NCI-H774 (cell line): ENCODE data around the gene CREB3L1.
A peak's percentile ranks its signal among the peaks of the same experiment; 100 is the strongest.
"Not testable (repeated sequence)": the region's sequence is repeated elsewhere in the genome, so short reads cannot be mapped to it uniquely, and the experiment has no call there.

Experiments
- DNase-seq: peaks from one replicate; lab custom pipeline; 2025; lab: John Stamatoyannopoulos, UW

CREB3L1 gene

DNA sequence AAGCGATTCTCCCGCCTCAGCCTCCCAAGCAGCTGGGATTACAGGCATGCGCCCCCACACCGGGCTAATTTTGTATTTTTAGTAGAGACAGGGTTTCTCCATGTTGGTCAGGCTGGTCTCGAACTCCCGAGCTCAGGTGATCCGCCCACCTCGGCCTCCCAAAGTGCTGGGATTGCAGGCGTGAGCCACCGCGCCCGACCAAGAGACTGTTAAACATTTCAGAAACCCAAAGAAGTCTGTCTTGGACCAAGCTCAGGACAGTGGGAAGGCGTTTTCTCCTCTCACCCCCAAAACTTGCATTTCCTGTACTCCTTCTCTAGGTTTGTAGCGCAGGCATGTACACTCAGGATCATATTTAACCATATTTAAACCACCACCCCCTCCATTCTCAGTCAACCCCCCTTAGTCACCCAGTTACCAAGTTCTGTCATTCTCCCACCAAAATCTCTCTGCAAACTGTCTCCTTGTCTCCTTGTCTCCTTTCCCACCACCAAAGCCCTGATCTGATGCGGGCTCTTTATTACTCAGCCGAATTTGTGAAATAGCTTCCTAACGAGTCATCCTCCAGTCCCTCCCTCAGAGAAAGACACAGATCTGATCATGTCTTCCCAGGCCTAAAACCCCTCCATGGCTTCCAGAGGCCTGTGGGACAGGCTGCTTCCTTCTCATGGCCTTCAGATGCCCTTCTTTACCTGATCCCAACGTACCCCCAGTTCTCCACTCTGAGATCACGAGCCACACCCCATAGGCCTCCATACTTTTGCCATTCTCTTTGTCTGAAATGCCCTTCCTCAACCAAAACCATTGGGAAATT is 29.0 kb upstream of the CREB3L1 start:
- DNase-seq, result no peak

DNA sequence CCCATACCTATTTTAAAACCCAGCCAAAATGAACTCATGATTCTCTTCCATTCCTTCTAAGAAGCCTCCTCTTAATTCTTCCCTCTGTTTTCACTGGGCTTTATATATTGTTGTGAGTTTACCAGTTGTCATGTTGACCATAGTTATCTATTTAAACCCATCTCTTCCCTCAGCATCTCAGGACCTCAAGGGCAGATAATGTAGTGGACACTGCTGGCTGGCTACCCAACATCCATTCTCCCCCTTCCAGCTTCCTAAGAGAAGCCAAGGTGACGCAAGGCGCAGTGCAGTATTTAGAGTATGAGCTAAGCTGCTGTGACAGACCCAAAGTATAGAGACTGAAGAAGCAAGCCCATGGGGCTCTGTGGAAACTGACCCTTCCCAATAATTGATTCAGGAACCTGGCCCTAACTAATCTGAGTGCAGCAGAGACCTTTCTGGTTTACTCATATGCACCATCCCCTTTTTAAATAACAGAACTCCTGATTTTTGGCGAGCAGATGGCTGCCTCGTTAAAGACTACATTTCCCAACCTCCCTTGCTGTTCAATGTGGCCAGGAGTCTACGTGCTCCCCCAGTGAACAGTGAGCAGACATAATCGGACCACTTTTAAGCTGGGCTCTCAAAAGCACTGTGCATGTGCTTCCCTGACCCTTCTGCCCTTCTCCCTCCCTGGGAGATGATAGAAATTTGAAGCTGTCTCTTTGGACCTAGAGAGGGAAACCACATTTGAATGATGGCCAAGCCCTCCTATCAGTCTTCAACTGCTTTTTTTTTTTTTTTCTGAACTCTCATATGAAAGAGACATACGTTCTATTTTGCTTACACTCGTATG is 28.1 kb upstream of the CREB3L1 start:
- DNase-seq, result no peak

DNA sequence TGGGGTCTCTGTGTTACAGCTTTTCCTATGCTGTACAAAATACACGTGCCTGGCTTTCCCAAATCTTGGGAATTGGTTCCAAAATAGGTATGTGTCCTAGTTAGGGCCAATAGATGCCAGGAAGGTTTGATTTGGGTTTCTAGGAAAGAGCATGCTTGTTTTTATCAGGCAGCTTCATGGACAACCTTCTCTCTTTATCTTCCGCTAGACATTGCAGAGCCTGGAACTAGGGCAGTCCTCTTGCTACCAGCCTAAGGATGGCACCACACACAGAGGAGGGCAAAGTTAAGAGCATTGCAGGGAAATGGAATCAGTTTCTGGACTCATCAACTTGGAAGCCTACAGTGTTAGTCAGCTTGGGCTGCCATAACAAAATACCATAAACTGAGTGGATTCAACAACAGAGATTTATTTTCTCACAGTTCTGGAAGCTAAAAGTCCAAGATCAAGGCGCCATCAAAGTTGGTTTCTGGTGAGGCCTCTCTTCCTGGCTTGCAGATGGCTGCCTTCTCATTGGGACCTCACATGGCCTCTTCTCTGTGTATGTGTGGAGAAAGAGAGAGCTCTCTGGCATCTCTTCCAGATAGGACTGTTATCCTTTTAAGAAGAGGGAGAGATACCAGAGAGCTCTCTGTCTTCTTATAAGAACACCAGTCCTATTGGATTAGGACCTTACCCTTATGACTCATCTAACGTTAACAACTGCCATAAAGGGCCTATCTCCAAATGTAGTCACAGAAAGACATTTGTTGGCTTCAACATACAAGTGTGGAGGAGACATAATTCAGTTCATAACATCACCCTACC is 27.3 kb upstream of the CREB3L1 start:
- no peak for DNase-seq

DNA sequence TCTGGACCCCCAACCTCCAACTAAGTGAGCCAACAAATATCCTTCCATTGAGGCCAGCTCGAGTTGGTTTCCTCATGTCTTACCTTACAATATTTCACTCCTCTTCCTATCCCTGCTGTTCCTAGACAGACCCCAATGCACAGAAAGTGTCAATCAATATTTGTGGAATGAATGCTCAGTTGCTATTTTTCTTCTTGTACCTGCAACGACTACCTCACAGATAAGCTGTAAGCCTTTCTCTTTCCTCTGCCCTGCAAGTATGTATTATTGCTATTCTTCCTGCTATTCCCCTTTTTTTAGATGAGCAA is 26.8 kb upstream of the CREB3L1 start:
- DNase-seq, result no peak

DNA sequence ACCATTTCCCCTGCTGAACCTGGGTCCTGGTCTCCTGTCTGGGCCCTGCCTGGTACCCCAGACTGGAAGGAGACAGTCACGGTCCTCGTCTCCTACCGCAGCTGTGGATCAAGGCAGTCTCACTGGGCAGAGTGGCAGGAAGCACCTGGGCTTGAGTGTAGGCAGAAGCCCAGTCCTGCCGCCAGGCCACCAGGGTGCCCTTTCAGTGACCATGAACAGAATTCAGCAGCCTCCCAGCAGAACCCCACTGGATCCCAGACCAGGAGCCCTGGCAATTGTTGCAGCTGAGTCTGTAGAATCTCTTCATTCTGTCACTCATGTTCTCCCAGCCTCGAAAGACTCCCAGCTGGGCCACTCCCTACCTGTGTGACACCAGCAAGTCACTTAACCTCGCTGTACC is 25.5 kb upstream of the CREB3L1 start:
- DNase-seq, result no peak

DNA sequence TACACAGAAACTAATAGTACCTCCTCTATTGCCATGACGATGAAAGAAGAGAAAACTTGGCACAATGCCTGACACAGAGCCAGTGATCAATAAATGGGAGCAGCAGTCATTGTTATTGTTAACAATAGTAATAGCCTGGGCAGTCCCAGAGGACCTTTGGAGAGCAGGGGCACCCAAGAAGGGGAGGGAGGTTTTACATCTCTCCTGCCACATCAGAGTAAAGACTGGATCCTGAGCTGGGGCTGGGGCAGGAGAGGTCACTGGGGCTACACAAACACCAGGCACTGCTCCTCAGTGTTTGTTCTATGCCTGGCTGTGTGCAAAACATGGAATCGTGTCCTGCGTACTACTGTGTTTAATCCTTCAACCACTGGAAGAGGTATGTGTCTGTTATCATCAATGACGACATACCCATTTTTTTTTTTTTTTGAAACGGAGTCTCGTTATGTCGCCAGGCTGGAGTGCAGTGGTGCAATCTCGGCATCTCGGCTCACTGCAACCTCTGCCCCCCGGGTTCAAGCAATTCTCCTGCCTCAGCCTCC is 25.0 kb upstream of the CREB3L1 start:
- peak; percentile 24 for DNase-seq

DNA sequence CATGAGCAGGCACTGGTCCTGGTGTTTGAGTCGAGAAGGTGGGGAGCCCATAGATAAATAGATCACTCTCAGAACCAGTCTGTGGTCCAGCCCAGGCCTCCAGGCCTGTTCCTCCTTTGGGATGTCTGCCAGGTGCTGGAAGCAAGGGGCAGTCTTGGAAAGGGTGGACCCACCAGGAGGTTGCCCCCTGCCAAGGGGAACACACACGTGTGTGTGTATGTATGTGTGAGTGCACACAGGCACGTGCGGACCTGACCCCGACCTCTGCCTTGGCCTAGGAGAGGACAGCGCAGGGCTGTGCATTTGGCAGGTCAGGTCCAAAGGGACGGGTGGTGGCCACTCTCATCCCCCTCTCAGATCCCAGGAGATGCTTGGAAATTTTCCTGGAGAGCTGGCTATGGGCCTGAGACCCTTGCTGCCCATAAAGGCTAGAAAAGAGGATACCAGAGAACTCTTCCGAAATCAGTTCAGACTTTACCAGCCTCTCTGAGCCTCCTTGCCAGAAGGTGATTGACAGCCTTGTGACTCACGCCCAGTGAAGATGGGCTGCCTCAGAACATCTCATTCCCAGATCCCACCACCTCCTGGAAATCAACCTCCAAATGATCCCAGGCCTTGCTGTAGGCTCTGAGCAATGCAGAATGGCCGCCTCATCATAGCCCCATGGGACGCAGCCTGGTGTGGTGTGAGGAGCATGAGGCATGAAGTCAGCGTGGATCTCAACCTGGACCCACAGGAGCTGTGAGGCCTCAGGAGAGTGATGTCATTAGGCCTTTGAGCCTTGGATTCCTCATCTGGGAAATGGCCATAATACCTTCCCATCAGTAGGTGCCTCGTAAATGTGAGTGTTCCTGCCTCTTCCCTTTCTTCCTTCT is 24.0 kb upstream of the CREB3L1 start:
- DNase-seq, result no peak

DNA sequence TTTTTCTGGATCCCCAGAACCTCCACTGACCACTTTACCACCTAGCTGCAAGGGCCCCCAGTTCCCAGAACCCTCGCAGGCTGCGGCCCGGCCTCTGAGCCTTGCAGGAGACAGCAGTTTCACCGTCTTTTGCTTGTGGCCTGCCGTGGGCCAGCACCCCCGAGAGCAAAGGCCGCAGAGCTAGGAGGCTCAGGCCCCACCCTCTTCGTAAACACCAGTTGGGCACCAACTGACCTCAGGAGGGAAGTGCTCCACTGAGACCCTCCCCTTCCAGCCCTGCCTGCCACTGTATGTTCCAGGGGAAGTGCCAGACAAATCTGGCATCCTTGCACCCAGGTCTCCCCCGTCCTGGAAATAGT is 23.4 kb upstream of the CREB3L1 start:
- no peak for DNase-seq

DNA sequence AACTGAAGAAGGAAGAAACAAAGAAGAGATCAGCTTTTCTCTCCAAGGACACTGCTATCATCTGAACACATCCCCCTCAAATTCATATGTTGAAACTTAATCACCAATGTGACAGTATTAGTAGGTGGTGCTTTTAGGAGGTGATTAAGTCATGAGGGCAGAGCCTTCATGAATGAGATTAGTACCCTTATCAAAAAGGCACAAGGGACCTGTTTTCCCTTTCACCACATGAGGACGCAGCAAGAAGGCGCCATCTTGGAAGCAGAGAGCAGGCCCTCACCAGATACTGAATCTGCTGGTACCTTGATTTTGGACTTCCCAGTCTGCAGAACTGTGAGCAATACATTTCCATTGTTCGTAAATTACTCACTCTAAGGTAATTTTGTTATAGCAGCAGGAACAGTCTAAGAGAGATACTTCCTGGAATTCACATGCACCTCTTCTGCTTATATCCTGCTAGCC is 20.9 kb upstream of the CREB3L1 start:
- DNase-seq, result no peak

DNA sequence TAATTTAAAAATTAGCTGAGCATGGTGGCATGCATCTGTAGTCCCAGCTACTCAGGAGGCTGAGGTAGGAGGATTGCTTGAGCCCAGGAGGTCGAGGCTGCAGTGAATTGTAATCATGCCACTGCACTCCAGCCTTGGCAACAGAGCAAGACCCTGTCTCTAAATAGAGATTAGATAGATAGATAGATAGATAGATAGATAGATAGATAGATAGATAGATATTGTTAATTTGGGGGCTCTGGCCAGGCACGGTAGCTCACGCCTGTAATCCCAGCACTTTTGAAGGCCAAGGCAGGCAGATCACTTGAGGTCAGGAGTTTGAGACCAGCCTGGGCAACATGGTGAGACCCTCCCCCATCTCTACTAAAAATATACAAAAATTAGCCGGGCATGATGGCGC is 18.1 kb upstream of the CREB3L1 start:
- not testable (repeated sequence) for DNase-seq

DNA sequence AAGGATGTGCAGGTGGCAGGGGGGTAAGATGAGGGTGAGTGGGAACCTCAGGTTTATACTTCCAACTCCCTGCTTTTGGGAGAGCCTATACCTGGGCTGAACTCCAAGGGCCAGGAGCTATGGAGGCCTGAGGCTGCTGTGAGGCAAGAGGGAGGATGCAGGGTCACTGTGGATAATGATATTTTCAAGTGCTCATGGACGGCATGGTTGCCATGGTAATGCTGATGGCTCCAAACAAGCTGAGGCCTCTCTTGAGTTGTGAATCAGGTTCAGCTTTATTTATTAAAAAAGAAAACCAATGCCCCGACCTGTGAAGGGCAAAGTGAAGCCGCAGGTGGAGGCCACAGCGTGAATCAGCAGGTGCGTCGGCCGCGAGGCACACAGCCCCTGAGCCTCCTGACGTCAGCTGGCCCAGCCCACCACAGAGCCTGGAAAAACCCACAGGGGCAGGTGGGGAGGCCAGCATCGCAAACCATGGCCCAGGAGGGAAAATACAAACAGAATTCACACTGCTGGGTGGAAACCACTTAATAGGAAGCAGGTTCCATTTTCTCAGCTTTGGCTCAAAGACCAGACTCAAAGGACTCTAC is 17.4 kb upstream of the CREB3L1 start:
- peak; percentile 65 for DNase-seq

DNA sequence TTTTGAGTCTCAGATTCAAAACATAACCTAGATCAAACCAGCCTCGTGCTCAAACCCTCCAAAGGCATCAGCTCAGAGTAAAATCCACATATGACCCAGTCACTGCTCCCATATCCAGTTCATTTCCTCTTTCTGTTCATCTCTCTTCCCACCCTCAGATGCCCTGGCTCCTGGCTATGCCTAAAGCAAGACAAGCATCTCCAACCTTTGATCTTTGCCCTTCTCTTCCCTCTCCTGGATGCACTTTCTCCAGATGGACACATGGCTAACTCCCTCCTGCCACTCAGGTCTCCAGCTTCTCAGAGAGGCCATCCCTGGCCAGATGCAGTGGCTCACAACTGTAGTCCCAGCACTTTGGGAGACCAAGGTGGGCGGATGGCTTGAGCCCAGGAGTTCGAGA is 14.3 kb upstream of the CREB3L1 start:
- no peak for DNase-seq

DNA sequence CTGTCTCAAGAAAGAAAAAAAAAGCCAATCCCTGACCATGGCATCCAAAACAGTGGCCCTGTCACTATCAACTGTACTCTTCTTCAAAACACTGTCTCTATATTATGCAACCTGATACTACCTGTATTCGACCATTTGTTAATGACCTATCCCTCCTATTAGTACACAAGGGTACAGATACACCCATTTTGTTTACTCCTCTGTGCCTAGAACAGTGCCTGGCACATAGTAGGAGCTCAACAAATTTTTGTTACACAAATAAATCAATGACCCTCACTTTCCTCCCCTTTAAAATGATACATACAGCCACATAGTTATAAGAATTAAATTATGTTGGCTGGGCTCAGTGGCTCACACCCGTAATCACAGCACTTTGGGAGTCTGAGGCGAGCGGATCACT is 13.4 kb upstream of the CREB3L1 start:
- no peak for DNase-seq

DNA sequence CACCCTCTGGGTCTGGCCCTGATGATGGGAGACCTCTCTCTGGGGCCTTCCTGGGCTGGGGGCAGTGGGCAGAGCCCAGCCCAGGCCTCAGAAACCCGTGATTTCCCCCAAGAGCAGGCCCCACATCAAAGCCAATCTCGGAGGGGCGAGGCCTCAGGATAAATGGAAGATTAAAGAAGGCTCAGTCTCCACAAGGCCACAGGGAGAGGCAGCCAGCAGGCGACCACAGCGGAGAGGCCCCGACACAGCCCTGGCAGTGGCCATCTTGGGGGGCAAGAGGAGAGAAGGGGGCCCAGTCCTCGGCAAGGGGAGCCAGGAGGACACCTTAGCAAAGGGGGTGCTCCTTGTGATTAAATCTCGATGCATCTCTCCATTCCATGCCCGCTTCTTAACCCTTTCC is 12.5 kb upstream of the CREB3L1 start:
- DNase-seq, result no peak

DNA sequence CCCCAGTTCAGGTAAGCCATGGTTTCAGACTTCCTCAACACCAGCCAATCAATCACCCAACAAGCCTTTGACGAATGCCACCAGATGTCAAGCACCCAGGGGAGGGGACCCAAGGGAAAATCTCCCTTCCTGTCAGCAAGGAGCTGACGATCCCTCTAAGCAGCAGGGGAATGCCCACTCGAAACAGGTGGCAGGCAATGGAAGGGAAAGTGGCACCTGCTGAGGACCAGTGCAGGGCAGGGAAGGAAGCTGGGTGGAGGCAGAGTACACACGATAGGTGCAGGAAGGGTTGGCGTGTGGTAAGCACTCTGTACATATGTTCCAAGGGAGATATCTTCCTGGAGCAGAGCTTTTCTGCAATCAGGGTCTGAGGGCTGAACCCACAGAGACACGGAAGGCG is 11.7 kb upstream of the CREB3L1 start:
- no peak for DNase-seq

DNA sequence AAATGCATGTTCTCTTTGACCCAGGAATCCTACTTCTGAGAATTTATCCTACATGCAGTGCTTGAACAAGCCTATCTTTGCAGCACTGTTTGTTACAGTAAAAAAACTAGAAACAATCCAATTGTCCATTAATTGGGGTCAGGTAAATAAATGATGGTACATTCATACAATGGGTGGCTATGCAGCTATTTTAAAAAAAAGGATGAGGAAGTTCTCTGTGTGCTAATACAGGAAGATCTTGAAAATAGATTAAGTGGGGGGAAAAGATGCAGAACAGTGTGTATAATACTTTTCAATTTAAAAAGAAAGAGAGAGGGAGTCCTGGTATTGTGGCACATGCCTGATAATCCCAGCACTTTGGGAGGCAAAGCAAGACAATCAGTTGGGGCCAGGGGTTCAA is 9.5 kb upstream of the CREB3L1 start:
- DNase-seq, result no peak

DNA sequence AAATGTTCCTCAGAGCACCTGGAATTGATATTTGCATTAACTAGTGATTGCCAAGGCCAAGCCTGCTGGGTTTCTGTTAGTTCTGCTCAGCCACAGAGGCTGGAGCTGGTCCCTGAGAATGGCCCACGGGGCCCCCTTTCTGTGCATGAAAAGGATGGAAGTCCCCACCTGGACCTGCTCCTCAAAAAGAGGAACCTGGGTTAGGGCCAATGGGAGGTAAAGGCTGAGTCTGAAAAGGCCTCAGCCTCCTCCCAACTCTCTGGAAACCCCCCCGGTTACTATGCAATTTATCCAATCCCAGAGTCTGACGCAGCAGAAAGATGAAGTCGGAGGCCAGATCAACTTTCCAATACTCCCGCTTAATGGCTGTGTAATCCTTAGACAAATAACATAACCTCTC is 6.8 kb upstream of the CREB3L1 start:
- no peak for DNase-seq

DNA sequence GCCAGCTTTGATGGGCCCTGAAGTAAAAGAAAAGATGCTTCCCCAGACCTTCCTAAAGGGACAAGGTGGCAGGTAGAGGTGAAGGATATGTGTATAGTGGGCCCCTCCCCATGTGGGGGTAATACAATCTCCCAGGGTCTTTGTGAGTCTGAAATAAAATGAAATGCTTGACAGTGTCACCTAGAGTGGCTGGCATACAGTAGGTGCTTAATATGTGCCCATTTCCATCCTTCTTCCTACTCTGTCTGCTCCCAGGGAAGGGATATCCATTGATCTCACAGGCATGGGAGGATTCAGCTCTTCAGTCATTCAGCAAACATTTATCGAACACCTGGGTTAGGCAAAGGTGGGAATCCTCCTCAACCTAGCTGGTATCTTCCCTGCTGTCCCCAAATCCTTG is 6.1 kb upstream of the CREB3L1 start:
- no peak for DNase-seq

DNA sequence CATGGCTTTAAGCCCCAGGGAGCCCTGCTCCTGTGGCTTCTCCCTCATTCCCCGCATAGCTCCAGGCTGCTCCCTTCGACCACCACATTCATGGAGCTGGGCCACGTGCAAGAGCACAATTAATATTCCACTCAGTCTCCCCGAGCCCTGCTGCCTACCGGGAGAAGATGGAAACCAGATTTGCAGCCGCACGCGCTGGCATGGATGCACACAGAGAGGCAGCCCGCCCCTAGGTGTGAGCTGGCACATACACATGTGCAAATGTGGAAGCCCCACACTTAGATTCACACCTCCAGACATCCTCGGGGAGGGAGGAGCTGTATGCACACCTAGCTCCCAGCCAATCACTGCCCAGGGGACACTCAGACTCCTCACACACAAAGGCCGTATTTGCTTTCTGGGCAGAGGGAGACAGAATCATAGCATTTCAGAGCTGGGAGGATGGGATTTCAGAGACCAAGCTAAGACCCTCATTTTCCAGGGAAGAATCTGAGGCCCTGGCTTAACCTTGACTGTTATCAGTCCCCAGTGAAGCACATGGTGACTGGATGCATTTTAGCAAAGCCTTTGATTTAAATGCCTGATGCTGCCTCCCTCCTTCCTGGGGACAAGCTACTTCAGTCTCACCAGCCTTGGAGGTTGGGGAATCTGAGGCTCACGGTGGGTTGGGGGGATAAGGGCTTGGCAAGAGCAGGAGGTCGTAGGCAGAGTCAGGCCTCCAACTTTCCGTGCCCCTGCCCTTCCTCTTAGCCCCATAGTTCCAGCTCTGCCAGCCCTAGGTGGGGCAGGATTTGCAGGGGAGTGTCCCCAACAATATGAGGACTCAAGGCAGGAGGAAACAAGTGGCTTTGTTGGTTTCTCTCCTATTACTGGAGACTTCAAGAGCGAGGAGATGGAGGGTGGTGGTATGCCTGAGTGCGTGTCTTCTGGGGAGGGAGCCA is 5.3 kb upstream of the CREB3L1 start:
- DNase-seq, result no peak
